ENCODE results near the gene NDUFB2.
"Not testable (repeated sequence)": the region's sequence is repeated elsewhere in the genome, so short reads cannot be mapped to it uniquely, and the experiment has no call there.

Gene NDUFB2

DNA sequence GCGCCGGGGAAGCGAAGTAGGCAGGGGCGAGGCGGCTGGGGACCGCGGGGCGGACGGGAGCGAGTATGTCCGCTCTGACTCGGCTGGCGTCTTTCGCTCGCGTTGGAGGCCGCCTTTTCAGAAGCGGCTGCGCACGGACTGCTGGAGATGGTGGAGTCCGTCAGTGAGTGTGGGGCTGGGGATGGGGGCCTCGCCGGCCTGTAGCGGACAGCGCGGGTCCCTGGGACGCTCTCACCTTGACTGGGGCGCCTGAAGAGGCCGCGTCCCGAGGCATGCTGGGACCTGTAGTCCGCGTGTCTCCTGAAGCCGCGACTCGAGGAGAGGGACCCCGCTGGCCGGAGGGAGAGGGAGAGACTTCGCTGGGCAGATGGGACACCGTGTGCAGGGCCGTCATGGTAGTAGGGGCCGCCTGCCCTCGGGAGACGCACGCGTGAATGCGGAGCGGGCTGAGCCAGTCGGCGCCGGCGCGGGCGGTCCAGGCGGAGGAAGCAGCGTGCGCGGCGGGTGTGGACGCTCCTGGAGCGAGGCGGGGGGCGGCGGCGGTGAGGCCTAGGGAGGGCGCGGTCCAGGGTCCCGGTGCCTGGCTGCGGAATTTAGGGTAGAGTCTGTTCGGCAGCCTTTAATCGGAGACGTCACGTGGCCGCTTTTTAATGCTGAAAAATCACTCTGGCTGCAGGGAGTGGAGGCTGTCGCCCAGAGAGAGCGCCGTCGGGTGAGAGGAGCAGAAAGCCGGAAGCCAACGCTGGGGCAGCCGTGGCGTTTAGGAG lies at the start of gene NDUFB2:
Gene NDUFB2, plus strand, starts transcription at position 29 of the 767 bp plus-strand sequence. Its CDS starts 37 bp downstream, at position 66.
- DNase-seq = peak; percentile 82 to 92

DNA sequence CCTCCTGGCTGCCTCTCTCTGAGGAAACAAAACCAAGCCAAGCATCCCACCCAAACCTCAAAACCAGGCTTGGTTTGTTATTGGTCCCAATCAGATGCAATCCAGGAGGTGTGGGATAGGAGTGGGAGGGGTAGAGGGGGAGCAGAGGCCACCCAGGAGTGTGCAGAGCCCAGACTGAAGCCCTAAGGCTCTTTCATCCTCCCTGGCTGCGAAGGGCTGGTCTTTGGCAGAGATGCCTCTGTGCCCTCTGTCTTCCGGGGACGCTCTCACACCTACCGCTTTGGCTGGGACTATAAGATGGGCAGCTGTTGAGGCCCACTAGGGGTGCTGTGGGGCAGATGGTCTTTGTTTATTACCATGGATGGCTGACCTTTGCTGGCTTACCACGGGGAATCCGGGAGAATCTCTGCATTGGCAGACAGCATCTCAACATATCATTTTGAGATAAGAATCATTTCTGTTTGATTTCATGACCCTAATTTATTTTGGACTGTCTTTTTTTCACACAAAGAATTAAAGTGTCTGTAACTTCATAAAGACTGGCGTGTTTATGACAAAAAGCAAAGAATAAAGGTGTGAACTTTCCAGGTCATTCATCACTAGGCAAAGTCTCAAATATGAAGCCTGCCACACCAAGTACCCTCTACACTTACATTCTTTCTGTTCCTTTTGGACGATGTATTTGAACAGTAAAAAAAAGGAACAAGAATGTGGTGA lies 49.4 kb upstream of the NDUFB2 start:
- peak; percentile 87 to 91 for DNase-seq

GRCh38 chr7:140649556-140650205 lies 46.8 kb upstream of the NDUFB2 start:
- DNase-seq = no peak

- DNase-seq = no peak
Observed at GRCh38 chr7:140650367-140650766, 46.1 kb upstream of the NDUFB2 start.

- peak; percentile 93 to 98 for DNase-seq
Observed at GRCh38 chr7:140653319-140654108, 43.0 kb upstream of the NDUFB2 start.

- DNase-seq = no peak
Observed at GRCh38 chr7:140654109-140654387, 42.5 kb upstream of the NDUFB2 start.

- DNase-seq = no peak
Observed at GRCh38 chr7:140654661-140655060, 41.8 kb upstream of the NDUFB2 start.

DNA sequence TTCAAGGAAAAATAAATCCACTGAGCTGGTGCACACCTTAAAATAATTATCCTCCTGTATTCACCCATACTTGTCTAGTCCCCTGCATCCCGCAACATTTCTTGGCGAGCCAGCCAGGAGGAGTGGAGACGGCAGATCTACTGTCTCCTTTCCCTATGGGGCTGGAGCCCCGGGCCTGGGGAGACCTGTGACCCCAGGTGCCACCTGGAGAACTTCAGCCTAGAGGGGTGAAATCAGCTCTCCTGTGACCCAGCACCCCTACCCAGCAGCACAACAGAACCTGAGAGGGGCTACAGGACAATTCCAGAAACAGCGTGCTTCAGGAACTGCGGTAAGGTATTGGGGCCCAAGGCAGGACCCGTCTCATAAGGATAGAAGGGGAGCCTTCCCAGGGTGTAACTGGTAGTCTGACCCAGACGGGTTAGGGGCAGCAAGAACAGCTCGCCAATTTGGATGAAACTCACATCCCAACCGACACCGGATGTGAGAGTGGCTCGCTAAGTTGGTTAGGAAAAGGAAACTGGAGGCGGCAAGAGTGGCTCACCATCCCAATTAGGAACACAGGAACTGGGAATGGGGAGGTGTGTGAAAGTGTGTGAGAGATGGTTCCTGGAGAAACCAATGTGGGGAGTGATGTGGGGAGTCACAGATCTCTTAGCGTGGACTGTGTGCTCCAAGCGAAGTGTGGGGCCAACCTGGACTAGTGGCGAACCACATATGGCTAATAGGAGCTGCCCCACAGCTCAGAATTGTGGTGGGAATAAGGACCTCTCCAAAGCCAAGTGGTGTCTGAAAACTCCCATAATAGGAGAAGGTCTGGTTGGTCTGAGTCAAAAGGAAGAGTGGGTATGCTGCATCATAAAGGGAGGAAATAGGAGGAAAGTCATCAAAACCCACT lies 40.7 kb upstream of the NDUFB2 start:
- DNase-seq = no peak

DNA sequence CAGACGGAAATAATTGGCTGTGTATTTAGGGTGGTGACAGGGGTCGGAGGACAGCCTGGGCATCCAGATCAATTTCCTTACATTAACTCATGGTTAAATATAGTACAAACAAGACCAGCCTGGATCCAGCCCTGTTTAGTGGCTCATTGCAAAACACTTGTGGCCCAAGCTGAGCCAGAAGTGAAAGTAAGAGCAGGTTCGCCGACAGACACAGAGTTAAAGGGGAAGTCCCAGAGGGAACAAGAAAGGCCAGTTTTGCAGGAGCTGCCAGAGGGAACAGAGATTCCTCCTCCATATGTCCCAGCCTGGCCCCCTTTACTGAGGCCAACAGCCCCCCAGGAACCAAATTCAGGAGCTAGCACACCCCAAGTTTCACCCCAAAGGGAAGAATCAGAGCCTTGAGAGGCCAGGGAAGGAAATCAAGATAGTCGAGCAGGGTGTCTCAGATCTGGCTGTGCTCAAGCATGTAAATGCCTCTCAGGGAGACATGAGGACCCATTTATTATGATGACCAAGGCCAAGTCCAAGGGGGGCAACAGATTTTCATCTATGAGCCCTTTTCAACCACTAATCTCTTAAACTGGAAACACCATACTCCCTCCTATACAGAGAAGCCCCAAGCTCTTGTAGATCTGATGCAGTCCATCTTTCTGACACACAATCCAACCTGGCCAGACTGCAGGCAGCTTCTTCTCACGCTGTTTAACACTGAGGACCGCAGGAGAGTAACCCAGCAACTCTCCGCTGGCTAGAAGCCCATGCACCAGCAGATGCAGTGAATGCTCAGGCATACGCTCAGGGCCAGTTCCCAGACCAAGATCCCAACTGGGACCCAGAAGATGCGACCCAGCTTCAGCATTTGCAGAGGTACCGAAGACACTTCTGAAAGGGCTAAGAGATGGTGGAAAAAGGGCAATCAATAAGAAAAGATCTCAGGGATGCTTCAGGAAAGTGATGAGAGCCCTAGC lies 39.7 kb upstream of the NDUFB2 start:
- no peak for DNase-seq

DNA sequence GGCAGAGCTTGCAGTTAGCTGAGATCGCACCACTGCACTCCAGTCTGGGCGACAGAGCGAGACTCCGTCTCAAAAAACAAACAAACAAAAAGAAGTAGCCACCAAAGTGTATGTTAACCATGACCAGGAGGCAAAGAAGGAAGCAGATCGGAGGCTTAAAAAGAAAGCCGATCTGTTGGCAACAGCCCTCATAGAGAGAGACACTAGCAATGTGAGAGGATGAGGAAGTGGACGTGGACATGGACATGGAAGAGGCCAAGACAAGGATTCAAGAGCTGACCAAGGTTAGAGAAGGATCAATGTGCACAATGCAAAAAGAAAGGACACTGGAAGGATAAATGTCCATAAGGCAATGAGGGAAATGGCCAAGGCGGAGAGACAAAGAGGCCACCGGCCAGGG lies 38.6 kb upstream of the NDUFB2 start:
- no peak for DNase-seq

DNA sequence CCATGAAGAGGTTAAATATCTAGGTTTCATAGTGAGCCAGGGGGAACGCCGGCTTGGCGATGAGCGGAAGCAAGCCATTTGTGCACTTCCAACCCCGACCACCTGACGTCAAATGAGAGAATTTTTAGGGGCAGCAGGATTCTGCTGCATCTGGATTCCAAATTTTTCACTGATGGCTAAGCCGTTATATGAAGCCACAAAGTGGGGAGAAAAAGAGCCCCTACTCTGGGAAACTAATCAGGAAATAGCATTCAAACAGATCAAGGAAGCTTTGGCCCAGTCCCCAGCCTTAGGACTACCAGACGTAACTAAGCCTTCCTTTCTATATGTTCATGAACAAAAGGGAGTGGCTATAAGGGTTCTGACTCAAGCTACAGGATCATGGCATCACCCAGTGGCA lies 36.7 kb upstream of the NDUFB2 start:
- DNase-seq = no peak

DNA sequence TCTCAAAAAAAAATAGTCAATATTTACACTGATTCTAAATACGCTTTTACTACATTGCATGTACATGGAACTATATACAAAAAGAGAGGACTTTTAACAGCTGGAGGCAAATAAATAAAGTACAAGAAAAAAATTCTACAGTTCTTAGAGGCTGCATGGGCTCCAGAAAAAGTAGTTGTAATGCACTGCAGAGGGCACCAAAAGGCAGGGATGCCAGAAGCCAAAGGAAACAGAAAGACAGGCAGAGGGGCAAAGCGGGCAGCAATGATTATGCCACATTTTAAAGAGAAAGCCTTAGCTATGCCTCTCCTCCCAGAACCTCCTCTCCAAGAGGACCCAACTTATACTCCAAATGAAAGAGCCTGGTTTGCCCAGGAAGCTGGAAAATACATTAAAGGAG lies 35.4 kb upstream of the NDUFB2 start:
- DNase-seq = peak in 1 of 2 experiments; percentile 14

DNA sequence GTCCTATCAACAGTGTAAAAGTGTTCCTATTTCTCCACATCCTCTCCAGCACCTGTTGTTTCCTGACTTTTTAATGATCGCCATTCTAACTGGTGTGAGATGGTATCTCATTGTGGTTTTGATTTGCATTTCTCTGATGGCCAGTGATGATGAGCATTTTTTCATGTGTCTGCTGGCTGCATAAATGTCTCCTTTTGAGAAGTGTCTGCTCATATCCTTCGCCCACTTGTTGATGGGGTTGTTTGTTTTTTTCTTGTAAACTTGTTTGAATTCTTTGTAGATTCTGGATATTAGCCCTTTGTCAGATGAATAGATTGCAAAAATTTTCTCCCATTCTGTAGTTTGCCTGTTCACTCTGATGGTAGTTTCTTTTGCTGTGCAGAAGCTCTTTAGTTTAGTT lies 33.6 kb upstream of the NDUFB2 start:
- not testable (repeated sequence) for DNase-seq

DNA sequence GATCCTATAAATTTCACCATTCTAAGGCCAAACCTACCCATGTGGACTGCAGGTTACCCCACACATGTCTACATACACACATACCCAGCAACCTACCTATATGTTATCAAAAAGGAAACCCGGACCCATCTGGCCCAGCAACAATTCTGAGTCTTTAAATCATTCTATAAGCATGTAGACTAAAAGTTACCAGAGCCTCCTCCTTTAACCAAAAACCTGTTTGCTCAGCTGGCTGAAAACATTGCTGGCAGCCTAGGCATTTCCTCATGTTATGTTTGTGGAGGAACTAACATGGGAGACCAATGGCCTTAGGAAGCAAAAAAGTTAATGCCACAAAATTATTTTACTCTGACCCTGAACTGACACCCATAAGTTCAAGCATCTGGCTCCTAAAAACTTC lies 29.0 kb upstream of the NDUFB2 start:
- DNase-seq = no peak

DNA sequence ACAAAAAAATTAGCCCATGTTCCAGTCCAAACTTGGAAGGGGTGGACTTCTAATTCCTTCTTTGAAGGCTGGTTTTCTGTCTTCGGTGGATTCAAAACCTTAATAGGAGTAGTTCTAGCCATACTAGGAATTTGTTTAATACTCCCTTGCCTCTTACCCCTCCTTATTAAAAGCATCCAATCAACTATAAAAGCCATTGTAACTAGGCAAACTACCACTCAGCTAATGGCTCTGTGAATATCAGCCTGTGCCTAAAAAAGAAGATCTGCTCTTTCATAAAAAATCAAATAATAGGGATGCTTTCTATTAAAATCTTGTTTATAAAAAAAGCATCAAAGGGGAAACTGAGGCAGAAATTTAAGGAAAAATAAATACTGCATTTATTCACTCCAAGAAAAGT lies 27.9 kb upstream of the NDUFB2 start:
- DNase-seq = no peak

- no peak for DNase-seq
Observed at GRCh38 chr7:140669352-140669751, 27.2 kb upstream of the NDUFB2 start.

DNA sequence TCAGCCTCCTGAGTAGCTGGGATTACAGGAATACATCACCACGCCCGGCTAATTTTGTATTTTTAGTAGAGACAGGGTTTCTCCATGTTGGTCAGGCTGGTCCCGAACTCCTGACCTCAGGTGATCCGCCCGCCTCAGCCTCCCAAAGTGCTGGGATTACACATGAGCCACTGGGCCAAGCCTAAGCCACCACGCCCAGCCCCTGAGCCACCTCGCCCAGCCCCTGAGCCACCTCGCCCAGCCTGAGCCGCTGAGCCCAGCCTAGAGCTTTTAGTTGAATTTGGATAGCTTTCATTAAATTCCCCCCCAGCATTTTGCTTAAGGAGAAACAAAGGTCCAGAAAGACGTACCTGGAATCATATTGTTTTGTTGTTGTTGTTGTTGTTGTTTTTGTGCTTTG lies 26.6 kb upstream of the NDUFB2 start:
- DNase-seq = not testable (repeated sequence)

GRCh38 chr7:140670343-140670935 lies 26.1 kb upstream of the NDUFB2 start:
- DNase-seq = no peak

DNA sequence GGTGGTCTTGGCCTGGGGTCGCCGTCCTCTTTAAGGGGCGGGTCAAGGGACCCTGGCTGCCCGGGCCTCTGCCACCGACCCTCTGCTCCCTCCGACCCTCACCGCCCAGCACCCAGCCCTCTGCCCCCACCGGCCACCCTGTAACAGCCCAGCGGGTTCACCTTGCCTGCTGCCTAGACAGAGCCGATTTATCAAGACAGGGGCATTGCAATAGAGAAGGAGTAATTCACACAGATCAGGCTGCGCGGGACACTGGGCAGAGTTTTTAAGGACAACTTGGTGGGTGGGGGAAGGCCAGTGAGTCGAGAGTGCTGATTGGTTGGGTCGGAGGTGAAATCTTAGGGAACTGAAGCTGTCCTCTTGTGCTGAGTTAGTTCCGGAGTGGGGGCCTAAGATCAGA lies 24.5 kb upstream of the NDUFB2 start:
- no peak for DNase-seq

- DNase-seq = peak in 1 of 2 experiments; percentile 53
Observed at GRCh38 chr7:140672382-140673062, 24.0 kb upstream of the NDUFB2 start, which contains the start of gene ADCK2. Gene ADCK2 (plus strand): TSS chr7:140672945. CDS start chr7:140673331, 386 bp downstream.
